Glutamatergic neuron (in vitro differentiated cells): ENCODE results near the gene MLXIP. TPM values are rescaled to one million over a fixed set of nuclear protein-coding genes. Genes with fewer than 3 reads are reported as not detected.

Source experiments
- DNase-seq: peaks from one replicate; pipeline ENCODE4 v3.0.0; 2022
- H3K27ac Mint-ChIP-seq: one replicate; pipeline ENCODE4 v1.8.0; 2020; ENCODE audit warnings: mild to moderate bottlenecking, mixed read lengths, inconsistent platforms; ENCODE audit not compliant: unreplicated experiment
- H3K27me3 Mint-ChIP-seq: one replicate; pipeline ENCODE4 v1.8.0; 2020; ENCODE audit warnings: mild to moderate bottlenecking, moderate library complexity, mixed read lengths, inconsistent platforms; ENCODE audit not compliant: unreplicated experiment
- H3K36me3 Mint-ChIP-seq: one replicate; pipeline ENCODE4 v1.8.0; 2020; ENCODE audit warnings: mild to moderate bottlenecking, mixed read lengths, inconsistent platforms; ENCODE audit not compliant: unreplicated experiment
- H3K4me1 Mint-ChIP-seq: one replicate; pipeline ENCODE4 v1.8.0; 2020; ENCODE audit warnings: mild to moderate bottlenecking, low read depth, mixed read lengths, inconsistent platforms; ENCODE audit not compliant: unreplicated experiment
- H3K4me3 Mint-ChIP-seq: one replicate; pipeline ENCODE4 v1.8.0; 2020; ENCODE audit warnings: mild to moderate bottlenecking, mixed read lengths, inconsistent platforms; ENCODE audit not compliant: unreplicated experiment
- H3K9me3 Mint-ChIP-seq: one replicate; pipeline ENCODE4 v1.8.0; 2020; ENCODE audit warnings: mild to moderate bottlenecking, moderate library complexity, mixed read lengths, inconsistent platforms; ENCODE audit not compliant: unreplicated experiment
- CTCF ChIP-seq: fragments of 200-600 bp; sonication (generic); IDR thresholded peaks from one replicate; pipeline ENCODE4 v1.5.0; 2021; ENCODE audit not compliant: partially characterized antibody, unreplicated experiment
- total RNA-seq: library from RNA; stranded (reverse); fragmentation: NEBNext Ultra II Directional; extraction: Animal tissue kit (Norgen Biotek cat#: 25700); gene quantifications from one replicate; pipeline ENCODE4 v1.2.1, GENCODE V29; 2021; ENCODE audit not compliant: unreplicated experiment

The MLXIP gene
- total RNA-seq, 1 donor from 2014 or later, result 120 TPM

GRCh38 chr12:122057769-122058168 lies 20.8 kb upstream of the MLXIP start:
- no peak for DNase-seq
- Mint-ChIP-seq H3K27me3 (peaks cover 5% of the 10 kb centered on the region), H3K4me1 (peaks cover 2% of the 10 kb centered on the region), H3K9me3 (peaks cover 6% of the 10 kb centered on the region), H3K4me3 (no peak overlapping the region), H3K36me3 (no peaks in the 10 kb centered on the region), H3K27ac (peak overlapping the region; percentile 28)
- TF ChIP-seq CTCF, result no peak

DNA sequence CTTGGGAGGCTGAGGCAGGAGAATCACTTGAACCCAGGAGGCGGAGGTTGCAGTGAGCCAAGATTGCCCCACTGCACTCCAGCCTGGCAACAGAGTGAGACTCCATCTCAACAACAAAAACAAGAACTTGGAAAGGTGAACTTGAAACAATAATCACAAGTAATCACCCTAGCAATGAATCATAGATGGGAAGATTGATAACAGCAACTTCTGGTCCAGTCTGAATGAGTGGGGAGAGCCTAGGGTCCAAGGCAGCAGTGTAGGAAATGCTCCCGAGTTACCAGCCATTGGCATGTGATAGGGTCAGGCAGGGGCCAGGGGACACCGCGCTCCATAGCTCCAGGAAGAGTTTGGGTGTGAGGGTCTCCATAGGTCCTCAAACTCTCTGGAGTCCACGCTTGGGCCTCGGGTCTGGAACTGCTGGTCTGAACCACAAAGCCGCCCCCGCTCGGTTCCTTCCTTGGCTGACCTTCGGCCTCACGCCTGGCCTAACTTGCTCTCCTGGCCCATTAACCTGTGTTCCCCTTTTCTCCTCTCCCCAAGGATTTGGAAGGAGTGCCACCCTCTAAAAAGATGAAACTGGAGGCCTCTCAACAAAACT lies 19.9 kb upstream of the MLXIP start:
- H3K9me3 Mint-ChIP-seq, result peaks cover 8% of the 10 kb centered on the region
- no peak overlapping the region for H3K4me3 Mint-ChIP-seq
- H3K4me1 Mint-ChIP-seq, result peaks cover 10% of the 10 kb centered on the region
- no peak for DNase-seq
- H3K27ac Mint-ChIP-seq, result no peak overlapping the region
- H3K27me3 Mint-ChIP-seq, result peaks cover 8% of the 10 kb centered on the region
- H3K36me3 Mint-ChIP-seq, result no peaks in the 10 kb centered on the region
- no peak for TF ChIP-seq CTCF

GRCh38 chr12:122059203-122059960 lies 19.2 kb upstream of the MLXIP start:
- DNase-seq, result no peak
- H3K4me3 Mint-ChIP-seq, result no peak overlapping the region
- no peak overlapping the region for H3K27ac Mint-ChIP-seq
- H3K36me3 Mint-ChIP-seq, result no peaks in the 10 kb centered on the region
- H3K9me3 Mint-ChIP-seq, result peaks cover 10% of the 10 kb centered on the region
- peaks cover 9% of the 10 kb centered on the region for H3K27me3 Mint-ChIP-seq
- TF ChIP-seq CTCF, result no peak
- peaks cover 16% of the 10 kb centered on the region for H3K4me1 Mint-ChIP-seq

- TF ChIP-seq CTCF, result no peak
- Mint-ChIP-seq H3K27me3 (peaks cover 8% of the 10 kb centered on the region), H3K4me1 (peaks cover 22% of the 10 kb centered on the region), H3K27ac (no peak overlapping the region), H3K9me3 (peaks cover 12% of the 10 kb centered on the region), H3K4me3 (no peak overlapping the region), H3K36me3 (no peaks in the 10 kb centered on the region)
- no peak for DNase-seq
Observed at GRCh38 chr12:122060081-122060501, 18.5 kb upstream of the MLXIP start.

GRCh38 chr12:122061253-122061652 lies 17.3 kb upstream of the MLXIP start:
- H3K36me3 Mint-ChIP-seq, result no peaks in the 10 kb centered on the region
- H3K9me3 Mint-ChIP-seq, result peaks cover 12% of the 10 kb centered on the region
- peaks cover 10% of the 10 kb centered on the region for H3K27me3 Mint-ChIP-seq
- DNase-seq, result no peak
- no peak for TF ChIP-seq CTCF
- H3K4me1 Mint-ChIP-seq, result peaks cover 25% of the 10 kb centered on the region
- H3K4me3 Mint-ChIP-seq, result no peak overlapping the region
- H3K27ac Mint-ChIP-seq, result no peak overlapping the region
